Measurements from ENCODE around the gene EMC8.
"Not testable (repeated sequence)": the region's sequence is repeated elsewhere in the genome, so short reads cannot be mapped to it uniquely, and the experiment has no call there.

Gene EMC8

GRCh38 chr16:85834741-85835140 lies 35.4 kb upstream of the EMC8 start:
- no peak for DNase-seq

GRCh38 chr16:85833219-85833920 lies 34.0 kb upstream of the EMC8 start:
- no peak for DNase-seq

GRCh38 chr16:85832570-85833218 lies 33.4 kb upstream of the EMC8 start:
- no peak for DNase-seq

GRCh38 chr16:85830821-85831220 lies 31.5 kb upstream of the EMC8 start:
- no peak for DNase-seq

- no peak for DNase-seq
Observed at GRCh38 chr16:85829751-85830445, 30.6 kb upstream of the EMC8 start.

- no peak for DNase-seq
Observed at GRCh38 chr16:85829171-85829719, 29.9 kb upstream of the EMC8 start.

GRCh38 chr16:85828166-85828565 lies 28.8 kb upstream of the EMC8 start:
- no peak for DNase-seq

GRCh38 chr16:85826686-85827247 lies 27.4 kb upstream of the EMC8 start:
- no peak for DNase-seq

- DNase-seq = no peak
Observed at GRCh38 chr16:85825326-85825725, 26.0 kb upstream of the EMC8 start.

GRCh38 chr16:85824161-85825135 lies 25.1 kb upstream of the EMC8 start:
- DNase-seq = no peak

- no peak for DNase-seq
Observed at GRCh38 chr16:85823328-85823920, 24.1 kb upstream of the EMC8 start.

GRCh38 chr16:85822145-85822544 lies 22.8 kb upstream of the EMC8 start:
- no peak for DNase-seq

GRCh38 chr16:85821390-85822135 lies 22.2 kb upstream of the EMC8 start:
- peak; percentile 84 for DNase-seq

GRCh38 chr16:85820604-85821372 lies 21.4 kb upstream of the EMC8 start:
- DNase-seq = no peak

GRCh38 chr16:85819771-85820170 lies 20.4 kb upstream of the EMC8 start:
- no peak for DNase-seq

GRCh38 chr16:85819245-85819644 lies 19.9 kb upstream of the EMC8 start:
- peak; percentile 93 for DNase-seq

GRCh38 chr16:85817195-85817594 lies 17.9 kb upstream of the EMC8 start:
- not testable (repeated sequence) for DNase-seq

- no peak for DNase-seq
Observed at GRCh38 chr16:85816159-85816558, 16.8 kb upstream of the EMC8 start.

GRCh38 chr16:85812811-85813700 lies 13.7 kb upstream of the EMC8 start:
- DNase-seq = no peak
